WI38 (cell line): ENCODE results near the gene PATE1.

Experiments used
- H3K4me3 ChIP-seq: 2 replicates; pipeline ENCODE4 v1.5.1; 2011; ENCODE audit warnings: low read depth, mild to moderate bottlenecking, control low read depth, low read length
- TF ChIP-seq, protein P1 (sequence below): IDR thresholded peaks from 2 replicates; pipeline ENCODE4 v1.5.1; 2012; ENCODE audit warnings: low read depth, mild to moderate bottlenecking, control low read depth, low read length

Gene PATE1

DNA sequence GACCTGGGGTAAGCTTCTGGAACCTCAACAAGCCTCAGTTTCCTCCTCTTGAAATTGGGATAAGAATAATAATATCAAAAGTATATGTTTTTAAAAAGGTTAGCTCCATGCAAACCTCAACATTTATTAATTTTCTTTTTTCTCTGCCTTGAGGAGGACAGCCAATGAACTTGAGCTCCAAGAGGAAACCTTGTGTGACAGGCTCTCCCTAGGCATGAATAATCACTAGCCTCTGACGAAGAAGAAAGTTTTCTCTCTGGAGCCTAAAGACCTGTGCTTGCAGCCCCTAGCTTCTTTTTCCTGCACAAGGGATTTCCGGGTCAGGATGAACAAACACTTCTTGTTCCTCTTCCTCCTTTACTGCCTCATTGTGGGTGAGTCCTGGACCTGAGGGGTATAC is 41.7 kb downstream of the PATE1 start, which contains the start of gene PATE3:
TSS of gene PATE3 (plus strand) at position 301 of the 400 bp plus-strand sequence. CDS start at position 326, 25 bp downstream.
- TF ChIP-seq, protein P1, sequence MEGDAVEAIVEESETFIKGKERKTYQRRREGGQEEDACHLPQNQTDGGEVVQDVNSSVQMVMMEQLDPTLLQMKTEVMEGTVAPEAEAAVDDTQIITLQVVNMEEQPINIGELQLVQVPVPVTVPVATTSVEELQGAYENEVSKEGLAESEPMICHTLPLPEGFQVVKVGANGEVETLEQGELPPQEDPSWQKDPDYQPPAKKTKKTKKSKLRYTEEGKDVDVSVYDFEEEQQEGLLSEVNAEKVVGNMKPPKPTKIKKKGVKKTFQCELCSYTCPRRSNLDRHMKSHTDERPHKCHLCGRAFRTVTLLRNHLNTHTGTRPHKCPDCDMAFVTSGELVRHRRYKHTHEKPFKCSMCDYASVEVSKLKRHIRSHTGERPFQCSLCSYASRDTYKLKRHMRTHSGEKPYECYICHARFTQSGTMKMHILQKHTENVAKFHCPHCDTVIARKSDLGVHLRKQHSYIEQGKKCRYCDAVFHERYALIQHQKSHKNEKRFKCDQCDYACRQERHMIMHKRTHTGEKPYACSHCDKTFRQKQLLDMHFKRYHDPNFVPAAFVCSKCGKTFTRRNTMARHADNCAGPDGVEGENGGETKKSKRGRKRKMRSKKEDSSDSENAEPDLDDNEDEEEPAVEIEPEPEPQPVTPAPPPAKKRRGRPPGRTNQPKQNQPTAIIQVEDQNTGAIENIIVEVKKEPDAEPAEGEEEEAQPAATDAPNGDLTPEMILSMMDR = no peak
- H3K4me3 ChIP-seq = no peak within 1 kb of the TSS

DNA sequence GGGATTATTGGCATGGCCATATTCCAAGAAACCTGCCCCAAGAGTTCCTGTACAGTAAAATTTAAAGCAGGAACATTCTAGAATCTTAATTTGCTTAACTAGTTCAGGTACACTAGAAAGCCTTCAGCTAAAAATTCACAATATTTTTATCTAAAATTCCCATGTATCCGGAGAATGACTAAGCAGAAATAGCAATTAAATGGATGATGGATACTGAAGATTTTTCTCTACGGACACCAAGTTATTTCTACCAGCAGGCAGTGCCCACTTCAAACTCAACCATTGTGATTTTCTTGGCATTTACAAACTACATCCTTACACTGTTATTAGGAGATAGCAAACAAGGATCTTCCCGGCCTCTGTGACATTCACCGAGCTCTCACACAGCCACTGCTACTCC is 44.7 kb downstream of the PATE1 start:
- TF ChIP-seq, protein P1 = no peak
- H3K4me3 ChIP-seq = no peak overlapping the region

DNA sequence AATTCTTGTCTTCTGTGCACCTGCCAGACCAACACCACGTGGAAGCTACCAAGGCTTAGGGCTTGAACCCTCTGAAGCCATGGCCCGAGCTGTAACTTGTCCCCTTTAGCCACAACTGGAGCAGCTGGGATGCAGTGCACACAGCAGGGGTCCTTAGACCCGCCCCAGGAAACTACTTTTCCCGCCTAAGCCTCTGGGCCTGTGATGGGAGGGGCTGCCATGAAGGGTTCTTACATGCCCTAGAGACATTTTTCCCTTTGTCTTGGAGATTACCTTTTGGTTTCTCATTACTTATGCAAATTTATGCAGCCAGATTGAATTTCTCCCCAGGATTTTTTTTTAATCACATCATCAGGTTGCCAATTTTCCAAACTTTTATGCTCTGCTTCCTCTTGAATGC is 51.6 kb downstream of the PATE1 start:
- TF ChIP-seq, protein P1 = no peak
- H3K4me3 ChIP-seq = no peak overlapping the region
